Measurements from ENCODE around the gene LRRC49. TPM values are rescaled to one million over a fixed set of nuclear protein-coding genes. Genes with fewer than 3 reads are reported as not detected.

Gene LRRC49
- total and polyA plus RNA-seq, 2 experiments from 2014 or later = 8.5 to 14.6 TPM

DNA sequence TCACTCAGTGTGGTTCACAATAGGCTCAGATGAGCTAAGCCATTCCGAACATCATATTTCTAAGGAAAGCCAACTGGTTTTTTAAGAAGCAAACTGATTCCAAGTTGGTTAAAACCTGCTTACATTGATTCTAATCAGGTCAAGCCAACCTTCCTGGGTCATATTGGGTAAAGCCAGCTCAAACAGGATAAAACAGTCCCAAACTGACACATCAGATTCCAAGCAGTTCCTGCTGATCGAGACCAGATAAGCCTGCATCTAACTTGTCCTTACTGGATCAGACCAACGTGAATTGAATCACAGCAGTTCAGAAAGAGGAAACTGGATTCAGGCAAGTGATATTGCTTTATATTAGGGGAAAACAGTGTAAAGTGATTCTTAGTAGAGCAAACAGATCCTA is 204.1 kb downstream of the LRRC49 start:
- Mint-ChIP-seq H3K4me3 (no peak overlapping the region), H3K36me3 (ENCODE audit: low read depth) (no peaks in the 10 kb centered on the region), H3K27ac (no peak overlapping the region), H3K27me3 (ENCODE audit: insufficient read depth, low read depth, poor library complexity) (peaks cover 5% of the 10 kb centered on the region), H3K9me3 (no peaks in the 10 kb centered on the region), H3K4me1 (no peaks in the 10 kb centered on the region)
- ATAC-seq (no peak), DNase-seq (ENCODE audit: low spot score) (no peak)
- Histone ChIP-seq H3K27me3 (ENCODE audit: insufficient read depth) (no peaks in the 10 kb centered on the region), H4K20me1 (replicated peaks; ENCODE audit: insufficient read depth) (no peaks in the 10 kb centered on the region), H3K79me2 (replicated peaks; ENCODE audit: insufficient read depth) (no peaks in the 10 kb centered on the region), H3K4me1 (ENCODE audit: insufficient read depth) (no peaks in the 10 kb centered on the region), H3K36me3 (ENCODE audit: insufficient read depth) (no peaks in the 10 kb centered on the region), H3K27ac (ENCODE audit: low read depth) (no peak overlapping the region), H3K4me2 (no peak overlapping the region), H3K4me3 (no peak overlapping the region), H3K9me2 (ENCODE audit: insufficient read depth) (no peaks in the 10 kb centered on the region), H3F3A (replicated peaks; ENCODE audit: low read depth) (no peaks in the 10 kb centered on the region), H2AFZ (no peak overlapping the region)
- no peak for TF ChIP-seq CREB1 (CRISPR knock-in tag; IDR thresholded peaks at IDR 0.05; ENCODE audit: low read depth)
- TF ChIP-seq JUNB (IDR thresholded peaks at IDR 0.05; ENCODE audit: unreplicated experiment) = no peak
- TF ChIP-seq NANOG (IDR thresholded peaks at IDR 0.05; ENCODE audit: borderline replicate concordance) = no peak
- TF ChIP-seq, protein P1, sequence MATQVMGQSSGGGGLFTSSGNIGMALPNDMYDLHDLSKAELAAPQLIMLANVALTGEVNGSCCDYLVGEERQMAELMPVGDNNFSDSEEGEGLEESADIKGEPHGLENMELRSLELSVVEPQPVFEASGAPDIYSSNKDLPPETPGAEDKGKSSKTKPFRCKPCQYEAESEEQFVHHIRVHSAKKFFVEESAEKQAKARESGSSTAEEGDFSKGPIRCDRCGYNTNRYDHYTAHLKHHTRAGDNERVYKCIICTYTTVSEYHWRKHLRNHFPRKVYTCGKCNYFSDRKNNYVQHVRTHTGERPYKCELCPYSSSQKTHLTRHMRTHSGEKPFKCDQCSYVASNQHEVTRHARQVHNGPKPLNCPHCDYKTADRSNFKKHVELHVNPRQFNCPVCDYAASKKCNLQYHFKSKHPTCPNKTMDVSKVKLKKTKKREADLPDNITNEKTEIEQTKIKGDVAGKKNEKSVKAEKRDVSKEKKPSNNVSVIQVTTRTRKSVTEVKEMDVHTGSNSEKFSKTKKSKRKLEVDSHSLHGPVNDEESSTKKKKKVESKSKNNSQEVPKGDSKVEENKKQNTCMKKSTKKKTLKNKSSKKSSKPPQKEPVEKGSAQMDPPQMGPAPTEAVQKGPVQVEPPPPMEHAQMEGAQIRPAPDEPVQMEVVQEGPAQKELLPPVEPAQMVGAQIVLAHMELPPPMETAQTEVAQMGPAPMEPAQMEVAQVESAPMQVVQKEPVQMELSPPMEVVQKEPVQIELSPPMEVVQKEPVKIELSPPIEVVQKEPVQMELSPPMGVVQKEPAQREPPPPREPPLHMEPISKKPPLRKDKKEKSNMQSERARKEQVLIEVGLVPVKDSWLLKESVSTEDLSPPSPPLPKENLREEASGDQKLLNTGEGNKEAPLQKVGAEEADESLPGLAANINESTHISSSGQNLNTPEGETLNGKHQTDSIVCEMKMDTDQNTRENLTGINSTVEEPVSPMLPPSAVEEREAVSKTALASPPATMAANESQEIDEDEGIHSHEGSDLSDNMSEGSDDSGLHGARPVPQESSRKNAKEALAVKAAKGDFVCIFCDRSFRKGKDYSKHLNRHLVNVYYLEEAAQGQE (IDR thresholded peaks at IDR 0.05; ENCODE audit: unreplicated experiment) = no peak
- TF ChIP-seq, protein P2, sequence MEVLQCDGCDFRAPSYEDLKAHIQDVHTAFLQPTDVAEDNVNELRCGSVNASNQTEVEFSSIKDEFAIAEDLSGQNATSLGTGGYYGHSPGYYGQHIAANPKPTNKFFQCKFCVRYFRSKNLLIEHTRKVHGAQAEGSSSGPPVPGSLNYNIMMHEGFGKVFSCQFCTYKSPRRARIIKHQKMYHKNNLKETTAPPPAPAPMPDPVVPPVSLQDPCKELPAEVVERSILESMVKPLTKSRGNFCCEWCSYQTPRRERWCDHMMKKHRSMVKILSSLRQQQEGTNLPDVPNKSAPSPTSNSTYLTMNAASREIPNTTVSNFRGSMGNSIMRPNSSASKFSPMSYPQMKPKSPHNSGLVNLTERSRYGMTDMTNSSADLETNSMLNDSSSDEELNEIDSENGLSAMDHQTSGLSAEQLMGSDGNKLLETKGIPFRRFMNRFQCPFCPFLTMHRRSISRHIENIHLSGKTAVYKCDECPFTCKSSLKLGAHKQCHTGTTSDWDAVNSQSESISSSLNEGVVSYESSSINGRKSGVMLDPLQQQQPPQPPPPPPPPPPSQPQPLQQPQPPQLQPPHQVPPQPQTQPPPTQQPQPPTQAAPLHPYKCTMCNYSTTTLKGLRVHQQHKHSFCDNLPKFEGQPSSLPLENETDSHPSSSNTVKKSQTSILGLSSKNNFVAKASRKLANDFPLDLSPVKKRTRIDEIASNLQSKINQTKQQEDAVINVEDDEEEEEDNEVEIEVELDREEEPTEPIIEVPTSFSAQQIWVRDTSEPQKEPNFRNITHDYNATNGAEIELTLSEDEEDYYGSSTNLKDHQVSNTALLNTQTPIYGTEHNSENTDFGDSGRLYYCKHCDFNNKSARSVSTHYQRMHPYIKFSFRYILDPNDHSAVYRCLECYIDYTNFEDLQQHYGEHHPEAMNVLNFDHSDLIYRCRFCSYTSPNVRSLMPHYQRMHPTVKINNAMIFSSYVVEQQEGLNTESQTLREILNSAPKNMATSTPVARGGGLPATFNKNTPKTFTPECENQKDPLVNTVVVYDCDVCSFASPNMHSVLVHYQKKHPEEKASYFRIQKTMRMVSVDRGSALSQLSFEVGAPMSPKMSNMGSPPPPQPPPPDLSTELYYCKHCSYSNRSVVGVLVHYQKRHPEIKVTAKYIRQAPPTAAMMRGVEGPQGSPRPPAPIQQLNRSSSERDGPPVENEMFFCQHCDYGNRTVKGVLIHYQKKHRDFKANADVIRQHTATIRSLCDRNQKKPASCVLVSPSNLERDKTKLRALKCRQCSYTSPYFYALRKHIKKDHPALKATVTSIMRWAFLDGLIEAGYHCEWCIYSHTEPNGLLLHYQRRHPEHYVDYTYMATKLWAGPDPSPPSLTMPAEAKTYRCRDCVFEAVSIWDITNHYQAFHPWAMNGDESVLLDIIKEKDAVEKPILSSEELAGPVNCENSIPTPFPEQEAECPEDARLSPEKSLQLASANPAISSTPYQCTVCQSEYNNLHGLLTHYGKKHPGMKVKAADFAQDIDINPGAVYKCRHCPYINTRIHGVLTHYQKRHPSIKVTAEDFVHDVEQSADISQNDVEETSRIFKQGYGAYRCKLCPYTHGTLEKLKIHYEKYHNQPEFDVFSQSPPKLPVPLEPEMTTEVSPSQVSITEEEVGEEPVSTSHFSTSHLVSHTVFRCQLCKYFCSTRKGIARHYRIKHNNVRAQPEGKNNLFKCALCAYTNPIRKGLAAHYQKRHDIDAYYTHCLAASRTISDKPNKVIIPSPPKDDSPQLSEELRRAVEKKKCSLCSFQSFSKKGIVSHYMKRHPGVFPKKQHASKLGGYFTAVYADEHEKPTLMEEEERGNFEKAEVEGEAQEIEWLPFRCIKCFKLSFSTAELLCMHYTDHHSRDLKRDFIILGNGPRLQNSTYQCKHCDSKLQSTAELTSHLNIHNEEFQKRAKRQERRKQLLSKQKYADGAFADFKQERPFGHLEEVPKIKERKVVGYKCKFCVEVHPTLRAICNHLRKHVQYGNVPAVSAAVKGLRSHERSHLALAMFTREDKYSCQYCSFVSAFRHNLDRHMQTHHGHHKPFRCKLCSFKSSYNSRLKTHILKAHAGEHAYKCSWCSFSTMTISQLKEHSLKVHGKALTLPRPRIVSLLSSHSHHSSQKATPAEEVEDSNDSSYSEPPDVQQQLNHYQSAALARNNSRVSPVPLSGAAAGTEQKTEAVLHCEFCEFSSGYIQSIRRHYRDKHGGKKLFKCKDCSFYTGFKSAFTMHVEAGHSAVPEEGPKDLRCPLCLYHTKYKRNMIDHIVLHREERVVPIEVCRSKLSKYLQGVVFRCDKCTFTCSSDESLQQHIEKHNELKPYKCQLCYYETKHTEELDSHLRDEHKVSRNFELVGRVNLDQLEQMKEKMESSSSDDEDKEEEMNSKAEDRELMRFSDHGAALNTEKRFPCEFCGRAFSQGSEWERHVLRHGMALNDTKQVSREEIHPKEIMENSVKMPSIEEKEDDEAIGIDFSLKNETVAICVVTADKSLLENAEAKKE (CRISPR knock-in tag; IDR thresholded peaks at IDR 0.05) = no peak
- no peak for TF ChIP-seq STAT1 (IDR thresholded peaks at IDR 0.05; ENCODE audit: unreplicated experiment)
- no peak for TF ChIP-seq ZNF114 (CRISPR knock-in tag; IDR thresholded peaks at IDR 0.05)
- TF ChIP-seq, protein P3, sequence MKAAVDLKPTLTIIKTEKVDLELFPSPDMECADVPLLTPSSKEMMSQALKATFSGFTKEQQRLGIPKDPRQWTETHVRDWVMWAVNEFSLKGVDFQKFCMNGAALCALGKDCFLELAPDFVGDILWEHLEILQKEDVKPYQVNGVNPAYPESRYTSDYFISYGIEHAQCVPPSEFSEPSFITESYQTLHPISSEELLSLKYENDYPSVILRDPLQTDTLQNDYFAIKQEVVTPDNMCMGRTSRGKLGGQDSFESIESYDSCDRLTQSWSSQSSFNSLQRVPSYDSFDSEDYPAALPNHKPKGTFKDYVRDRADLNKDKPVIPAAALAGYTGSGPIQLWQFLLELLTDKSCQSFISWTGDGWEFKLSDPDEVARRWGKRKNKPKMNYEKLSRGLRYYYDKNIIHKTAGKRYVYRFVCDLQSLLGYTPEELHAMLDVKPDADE (IDR thresholded peaks at IDR 0.05) = no peak
- no peak for TF ChIP-seq POLR2AphosphoS5 (IDR thresholded peaks at IDR 0.05; ENCODE audit: low read depth)
- TF ChIP-seq EZH2 (IDR thresholded peaks at IDR 0.05; ENCODE audit: low read depth, unreplicated experiment) = no peak
- TF ChIP-seq, protein P4, sequence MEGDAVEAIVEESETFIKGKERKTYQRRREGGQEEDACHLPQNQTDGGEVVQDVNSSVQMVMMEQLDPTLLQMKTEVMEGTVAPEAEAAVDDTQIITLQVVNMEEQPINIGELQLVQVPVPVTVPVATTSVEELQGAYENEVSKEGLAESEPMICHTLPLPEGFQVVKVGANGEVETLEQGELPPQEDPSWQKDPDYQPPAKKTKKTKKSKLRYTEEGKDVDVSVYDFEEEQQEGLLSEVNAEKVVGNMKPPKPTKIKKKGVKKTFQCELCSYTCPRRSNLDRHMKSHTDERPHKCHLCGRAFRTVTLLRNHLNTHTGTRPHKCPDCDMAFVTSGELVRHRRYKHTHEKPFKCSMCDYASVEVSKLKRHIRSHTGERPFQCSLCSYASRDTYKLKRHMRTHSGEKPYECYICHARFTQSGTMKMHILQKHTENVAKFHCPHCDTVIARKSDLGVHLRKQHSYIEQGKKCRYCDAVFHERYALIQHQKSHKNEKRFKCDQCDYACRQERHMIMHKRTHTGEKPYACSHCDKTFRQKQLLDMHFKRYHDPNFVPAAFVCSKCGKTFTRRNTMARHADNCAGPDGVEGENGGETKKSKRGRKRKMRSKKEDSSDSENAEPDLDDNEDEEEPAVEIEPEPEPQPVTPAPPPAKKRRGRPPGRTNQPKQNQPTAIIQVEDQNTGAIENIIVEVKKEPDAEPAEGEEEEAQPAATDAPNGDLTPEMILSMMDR (conservative IDR thresholded peaks at IDR 0.05; ENCODE audit: low read depth in 2 of 2) = no peak
- no peak for TF ChIP-seq ZNF331 (CRISPR knock-in tag; IDR thresholded peaks at IDR 0.05; ENCODE audit: low read depth)
- TF ChIP-seq EZH2phosphoT487 (IDR thresholded peaks at IDR 0.05; ENCODE audit: unreplicated experiment) = no peak

Measured in GM23338 (cell line).